GM18909 (cell line): ENCODE results near the gene PLA1A.
A peak's percentile ranks its signal among the peaks of the same experiment; 100 is the strongest.
"Not testable (repeated sequence)": the region's sequence is repeated elsewhere in the genome, so short reads cannot be mapped to it uniquely, and the experiment has no call there.

Source experiments
- ATAC-seq: cut with Tn5 transposase; IDR thresholded peaks from one replicate; pipeline ENCODE4 v1.9.1; 2021; ENCODE audit warnings: mild to moderate bottlenecking; ENCODE audit not compliant: unreplicated experiment, poor library complexity

The PLA1A gene

DNA sequence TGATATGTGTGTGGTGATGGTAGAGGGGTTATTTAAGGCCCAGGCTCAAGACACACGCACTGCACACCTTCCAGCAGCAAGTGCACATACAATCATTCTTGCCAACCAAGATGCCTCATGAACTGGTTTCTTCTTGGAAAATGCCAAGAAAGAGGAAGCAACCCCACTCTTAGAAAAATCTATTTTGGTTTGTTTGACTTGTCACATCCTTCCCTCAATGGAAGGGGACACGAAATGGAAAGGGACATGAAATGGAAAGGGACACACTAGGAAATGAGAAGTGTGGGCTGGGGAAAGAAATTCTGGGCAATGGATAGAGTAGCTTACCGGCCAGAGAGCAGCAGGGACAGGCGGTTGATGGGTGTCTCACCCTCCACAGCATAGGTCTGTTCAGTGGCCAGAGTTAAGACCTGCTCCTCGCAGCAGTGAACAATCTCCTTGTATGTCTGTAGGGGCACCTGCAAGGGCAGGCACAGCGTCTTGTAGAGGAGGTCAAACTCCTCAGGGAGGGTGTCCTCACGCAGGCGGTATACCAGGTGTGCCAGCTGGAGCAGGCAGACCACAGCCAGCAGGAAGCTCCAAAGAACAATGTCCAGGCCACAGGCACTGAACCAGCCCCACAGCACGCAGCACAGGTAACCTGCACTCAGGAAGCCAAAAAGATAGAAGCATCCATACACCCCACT lies 62.1 kb downstream of the PLA1A start:
- no peak for ATAC-seq

DNA sequence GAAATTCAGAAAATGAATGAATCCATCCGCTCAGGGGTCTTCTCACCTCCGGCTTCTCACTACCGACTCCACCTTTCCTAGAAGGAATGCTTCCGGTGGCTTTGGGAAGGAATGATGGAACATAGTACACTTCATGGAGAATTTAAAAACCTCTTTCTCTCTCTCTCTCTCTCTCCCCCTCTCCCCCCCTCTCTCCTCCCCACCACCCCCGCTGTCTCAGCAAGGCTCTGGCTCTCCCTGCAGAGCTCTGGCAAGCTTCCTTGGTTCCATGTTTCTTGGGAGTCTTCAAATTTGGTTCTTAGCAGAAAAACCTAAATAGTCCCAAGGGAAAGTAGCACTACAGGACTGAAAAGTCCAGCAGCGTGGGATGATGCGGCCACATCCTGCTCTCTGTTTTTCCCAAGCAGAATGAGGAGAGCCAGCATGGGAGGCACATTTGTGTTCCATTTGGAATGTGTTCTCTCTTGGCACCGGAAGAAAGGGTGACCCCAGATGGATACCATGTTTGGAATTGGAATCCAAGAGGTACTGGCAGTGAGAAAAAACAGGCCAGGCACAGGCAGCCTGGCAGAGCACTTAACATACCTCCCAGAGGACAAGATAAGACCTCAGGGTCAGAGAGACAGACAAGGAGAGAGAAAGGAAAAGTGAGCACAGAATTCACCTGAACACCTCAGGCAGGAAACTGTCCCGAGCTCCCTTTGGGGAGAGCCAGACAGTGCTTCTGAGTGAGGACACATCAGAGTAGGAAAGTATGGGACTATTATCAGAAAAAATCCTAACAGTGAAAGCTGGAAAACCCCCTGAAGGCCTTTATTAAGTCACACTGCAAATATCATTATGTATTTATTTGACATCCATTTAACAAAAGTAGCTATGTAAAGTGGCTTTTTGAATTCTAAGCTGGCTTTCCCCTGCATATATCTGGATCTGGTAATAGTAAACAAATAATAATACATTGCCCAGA lies 63.1 kb downstream of the PLA1A start, which contains the start of gene POPDC2:
Gene POPDC2 (minus strand): TSS at position 116 of the 967 bp plus-strand sequence. CDS start 166 bp downstream, outside the sequence.
- no peak for ATAC-seq

DNA sequence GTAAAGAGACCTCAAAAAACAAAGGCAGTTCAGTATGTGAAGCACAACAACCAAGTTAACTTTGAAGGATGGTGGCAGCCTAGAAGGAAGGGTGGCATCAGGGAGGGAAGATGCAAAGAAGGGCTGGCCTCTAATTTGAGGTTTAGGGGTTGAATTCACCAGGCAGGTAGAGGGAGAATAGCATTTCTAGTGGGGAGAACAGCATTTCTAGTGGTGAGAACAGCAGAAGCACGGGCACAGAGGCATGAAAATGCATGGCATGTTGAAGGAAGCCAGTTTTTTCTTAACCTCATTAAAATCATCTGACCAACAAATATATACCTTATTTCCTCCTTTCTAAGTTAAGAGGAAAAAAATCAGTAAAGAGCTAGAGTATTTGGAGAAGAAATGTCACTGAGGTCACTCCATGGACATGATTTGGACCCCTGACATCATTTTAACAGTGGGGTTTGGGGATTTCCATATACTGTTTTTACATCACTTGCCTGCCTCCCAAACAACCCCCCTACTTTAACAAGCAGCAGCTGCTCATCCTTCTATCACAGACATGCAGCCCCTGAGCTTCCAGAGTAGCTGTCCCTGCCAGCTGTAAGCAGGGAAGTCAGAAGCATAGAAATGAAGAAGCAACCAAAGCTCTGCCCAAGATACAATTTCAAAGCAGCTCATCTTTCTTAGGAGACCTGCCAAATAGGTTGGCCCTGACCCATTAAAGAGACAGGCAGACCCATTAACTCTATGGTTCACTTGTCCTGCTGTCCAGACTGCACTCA lies 65.1 kb downstream of the PLA1A start:
- ATAC-seq, result no peak

DNA sequence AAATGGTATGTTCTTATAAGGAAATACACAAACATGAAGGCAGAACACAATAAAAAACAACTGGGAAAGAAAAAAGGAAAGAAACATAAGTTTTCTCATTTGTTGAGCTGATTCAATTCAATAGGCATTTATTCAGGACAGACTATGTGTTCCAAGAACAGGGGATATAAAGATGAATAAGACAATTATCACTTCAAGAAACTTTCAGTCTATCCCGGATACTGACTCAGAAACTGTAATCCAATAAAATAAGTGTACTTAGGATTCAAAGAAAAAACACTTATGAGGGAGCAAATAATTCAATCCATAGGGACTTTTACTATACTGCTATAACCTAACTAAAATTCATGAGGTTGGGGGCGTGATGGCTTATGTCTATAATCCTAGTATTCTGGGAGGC lies 66.2 kb downstream of the PLA1A start:
- ATAC-seq, result no peak

DNA sequence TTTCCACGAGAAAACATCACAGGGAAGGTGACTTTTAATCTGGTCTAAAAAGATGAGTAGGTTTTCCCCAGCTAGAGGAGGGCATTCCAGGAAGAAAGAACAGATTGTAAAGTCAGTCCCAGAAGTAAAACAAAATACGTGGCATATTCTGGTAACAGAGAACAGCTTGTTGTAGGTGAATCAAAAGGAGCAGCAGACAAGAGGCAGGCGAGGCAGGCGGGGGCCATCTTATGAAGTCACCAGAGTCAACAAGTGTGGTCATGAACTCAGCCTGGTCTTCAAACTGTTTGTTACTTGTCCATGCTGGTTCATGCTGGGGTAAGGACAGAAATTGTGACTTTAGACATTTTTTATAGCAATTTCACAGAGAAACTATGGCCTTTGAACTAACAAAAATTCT lies 66.7 kb downstream of the PLA1A start:
- ATAC-seq, result no peak

DNA sequence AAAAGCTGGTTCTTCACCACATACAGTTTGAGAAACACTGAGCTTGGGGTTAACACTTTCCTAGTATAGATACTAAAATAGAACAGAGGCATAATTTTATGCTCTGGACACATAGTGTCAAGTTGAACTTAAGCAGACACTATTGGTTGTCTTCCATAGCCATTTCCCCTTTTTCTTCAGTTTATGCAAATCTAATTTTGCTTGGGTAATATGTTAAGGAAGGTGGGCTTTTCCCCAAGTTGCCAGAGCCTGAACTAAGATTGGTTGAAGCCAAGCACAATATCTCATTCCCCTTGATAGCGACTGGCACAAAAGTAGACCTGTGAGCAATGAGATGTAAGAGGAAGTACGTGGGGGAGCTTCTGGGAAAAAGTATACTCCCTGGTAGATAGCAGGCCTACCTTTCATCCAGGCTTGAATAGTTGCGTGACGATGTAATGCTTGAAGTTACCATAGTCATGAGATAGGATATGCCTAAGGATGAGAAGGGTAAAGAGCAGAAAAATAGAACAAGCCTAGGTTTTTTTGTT lies 67.2 kb downstream of the PLA1A start:
- peak; percentile 39 for ATAC-seq

DNA sequence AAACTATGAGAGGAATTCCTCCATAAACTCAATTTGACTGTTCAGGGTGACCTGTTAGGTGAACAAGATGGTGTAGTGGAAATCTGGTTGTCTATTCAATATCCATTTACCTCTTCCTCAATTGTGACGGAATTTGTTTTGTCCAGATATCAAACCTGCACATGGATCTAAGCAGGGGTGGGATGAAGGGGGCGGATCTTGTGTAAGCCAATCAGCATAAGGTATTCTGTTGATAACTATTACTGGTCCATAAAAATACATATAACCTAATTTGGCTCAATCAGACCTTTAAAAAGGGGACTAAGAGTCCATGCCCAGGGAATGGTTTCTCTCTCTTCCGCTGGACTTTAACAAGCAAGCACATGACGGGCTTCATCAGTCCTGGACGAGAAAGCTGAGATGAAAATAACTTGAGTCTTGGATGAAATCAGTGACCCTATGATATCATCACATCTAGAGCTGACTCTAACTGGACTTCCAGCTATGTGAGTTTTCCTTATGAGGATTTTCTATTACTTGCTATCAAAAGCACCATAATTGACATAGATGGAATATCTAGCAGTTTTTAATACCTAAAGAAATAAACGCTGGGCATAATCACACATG lies 68.4 kb downstream of the PLA1A start:
- no peak for ATAC-seq

DNA sequence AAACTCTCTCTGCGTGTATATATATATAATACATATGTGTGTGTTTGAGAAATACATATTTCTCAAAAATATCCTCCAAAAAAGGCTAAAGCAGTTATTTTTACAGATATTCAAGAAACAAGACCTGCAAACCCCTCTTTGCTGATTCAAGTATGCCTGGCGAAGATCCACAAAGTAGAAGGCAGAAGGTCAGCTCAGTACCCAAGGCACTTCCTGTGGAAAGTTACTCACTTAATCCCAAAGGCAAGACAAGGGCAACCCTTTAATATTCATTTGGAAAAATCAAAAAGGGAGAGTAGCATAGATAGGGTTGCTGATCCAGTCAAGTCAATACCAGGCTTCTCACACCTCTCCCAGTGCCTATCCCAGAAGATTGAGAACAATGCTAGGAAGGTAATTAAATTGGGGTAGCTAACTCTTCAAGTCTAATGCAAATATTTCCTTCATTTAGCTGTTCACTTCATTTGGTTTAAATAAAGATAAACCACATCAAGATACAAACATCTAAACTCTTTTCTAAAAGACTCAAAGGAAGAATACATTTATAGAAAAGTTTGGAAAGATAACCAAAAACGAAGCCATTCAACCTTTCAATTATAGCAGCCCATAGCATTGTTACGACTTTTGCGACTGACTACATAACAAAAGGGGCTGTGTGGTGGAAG lies 72.4 kb downstream of the PLA1A start:
- ATAC-seq, result no peak

DNA sequence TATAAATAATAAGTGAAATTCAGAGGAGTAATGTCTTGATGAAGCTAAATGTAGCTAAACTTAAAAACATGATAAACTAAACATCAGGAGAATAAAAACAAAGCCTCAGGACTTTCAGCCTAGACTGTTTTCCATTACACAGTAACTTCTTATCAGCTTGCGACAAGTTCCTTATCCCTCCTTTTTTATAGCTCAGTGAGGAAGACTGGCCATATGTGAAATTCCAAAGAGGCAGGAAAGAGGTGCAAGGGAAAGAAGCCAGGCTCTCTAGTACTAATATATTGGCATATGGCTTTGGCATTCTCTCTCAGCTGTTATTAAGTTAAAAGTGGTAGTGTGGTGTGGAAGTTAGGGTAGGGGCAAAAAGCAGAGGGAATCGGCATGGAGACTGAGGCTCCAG lies 75.1 kb downstream of the PLA1A start:
- no peak for ATAC-seq

DNA sequence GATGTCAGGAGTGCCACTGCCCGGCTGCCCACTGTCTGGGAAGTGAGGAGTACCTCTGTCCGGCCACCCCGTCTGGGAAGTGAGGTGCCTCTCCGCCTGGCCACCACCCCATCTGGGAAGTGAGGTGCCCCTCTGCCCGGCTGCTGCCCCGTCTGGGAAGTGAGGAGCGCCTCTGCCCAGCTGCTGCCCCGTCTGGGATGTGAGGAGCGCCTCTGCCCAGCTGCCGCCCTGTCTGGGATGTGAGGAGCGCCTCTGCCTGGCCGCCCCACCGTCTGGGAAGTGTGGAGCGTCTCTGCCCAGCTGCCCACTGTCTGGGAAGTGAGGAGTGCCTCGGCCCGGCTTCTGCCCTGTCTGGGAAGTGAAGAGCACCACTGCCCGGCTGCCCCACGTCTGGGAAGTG lies 76.2 kb downstream of the PLA1A start:
- no peak for ATAC-seq

DNA sequence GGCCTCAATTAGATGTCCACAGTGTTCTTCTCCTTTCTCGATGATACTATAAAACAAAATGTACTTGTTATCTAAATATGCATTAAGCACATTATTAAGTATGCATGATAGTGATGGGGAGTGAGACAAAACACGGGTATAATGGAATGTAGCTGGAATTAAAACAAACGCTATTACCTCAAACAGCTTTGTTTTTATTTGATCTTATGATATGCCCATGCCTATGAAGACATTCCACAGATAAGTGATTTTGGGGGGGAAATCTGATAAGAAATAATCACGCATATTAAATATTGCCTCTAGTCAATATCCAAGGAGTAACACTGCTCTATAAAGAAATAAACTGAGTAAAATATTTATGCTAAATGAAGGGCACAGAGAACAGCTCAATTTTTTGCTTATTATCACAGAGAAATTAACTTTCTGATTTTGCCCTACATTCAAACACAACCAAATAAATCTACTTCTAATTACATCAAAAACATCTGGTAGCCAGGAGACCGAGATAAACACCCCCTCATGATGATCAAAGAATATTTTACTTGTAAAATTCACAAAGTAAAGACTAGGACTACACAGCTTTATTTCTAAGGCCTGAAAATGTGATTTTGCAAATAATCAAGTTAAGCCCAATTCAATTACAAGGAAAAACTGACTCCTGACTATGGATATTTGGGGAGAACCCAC lies 77.6 kb downstream of the PLA1A start:
- no peak for ATAC-seq

DNA sequence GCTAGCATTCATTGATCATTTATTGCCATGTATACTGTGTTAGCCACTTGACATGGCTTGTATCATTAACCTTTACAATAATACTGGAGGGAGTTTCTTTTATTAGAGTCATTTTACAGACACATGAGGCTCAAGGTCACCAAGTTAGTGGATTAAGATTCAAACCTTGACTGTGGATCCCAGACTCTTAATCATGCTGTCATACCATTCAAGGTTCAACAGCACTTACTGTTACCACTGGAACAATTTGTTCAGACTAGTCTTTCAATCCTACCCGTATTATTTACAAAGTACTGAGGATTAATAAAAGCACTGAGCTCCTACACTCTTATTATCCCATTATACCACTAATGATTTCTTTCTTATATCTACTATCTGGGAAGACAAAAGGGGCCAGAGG lies 78.3 kb downstream of the PLA1A start:
- no peak for ATAC-seq

DNA sequence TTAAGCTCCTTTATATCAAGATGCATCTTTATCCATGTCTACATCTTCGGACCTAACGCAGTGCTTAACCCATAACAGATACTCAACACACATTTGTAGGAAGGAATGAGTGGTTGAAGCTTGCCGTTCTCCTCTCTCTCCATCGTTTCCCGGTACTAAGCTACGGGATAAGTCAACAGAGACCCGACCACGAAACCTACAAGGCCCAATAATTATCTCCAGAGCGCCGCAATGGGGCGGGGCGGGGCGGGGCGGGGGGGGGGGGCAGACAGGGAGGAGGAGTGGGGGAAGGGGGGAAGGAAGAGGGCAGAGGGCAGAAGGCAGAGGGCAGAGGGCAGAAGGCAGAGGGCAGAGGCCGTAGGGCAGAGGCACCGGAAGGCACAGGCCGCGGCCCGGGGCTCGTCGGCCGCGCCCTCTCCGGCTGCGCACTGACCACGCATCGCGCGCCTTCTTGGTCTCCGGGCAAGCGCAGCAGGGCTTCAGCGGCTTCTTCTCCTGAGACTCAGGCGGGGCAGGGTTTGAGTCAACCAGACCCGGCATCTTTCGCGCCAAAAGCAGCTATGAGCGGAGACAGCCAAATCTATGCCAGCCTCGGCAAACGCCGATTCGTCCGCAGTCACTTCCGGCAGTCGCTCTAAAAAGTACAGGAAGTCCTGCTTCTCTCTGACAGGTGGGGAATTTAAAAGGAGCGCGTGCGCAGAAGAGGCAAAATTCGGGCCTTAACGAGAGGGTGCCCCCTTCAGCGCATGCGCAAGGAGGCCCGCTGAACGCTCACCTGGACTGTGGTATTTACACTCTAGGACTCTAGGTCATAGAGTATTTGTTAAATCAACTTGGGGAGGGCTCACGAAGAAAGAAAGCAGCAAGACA lies 79.3 kb downstream of the PLA1A start, which contains the start of gene COX17:
Gene COX17 (minus strand): TSS at position 636 of the 870 bp plus-strand sequence. CDS start 96 bp downstream, at position 540.
- ATAC-seq, result peak; percentile 92

DNA sequence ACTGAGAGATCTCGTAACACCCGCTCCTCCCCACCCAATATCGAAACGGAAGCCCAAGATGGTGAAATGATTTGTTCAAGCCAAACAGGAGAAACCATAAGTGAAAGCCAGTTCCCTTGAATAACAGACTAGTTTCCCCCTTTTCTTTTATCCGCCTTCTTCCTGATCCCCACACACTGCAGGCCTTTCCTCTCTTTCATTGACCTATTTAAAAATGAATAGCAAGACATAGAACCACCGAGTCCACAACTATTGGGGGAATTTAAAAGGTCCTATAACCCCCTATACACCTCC lies 79.9 kb downstream of the PLA1A start:
- ATAC-seq, result no peak

DNA sequence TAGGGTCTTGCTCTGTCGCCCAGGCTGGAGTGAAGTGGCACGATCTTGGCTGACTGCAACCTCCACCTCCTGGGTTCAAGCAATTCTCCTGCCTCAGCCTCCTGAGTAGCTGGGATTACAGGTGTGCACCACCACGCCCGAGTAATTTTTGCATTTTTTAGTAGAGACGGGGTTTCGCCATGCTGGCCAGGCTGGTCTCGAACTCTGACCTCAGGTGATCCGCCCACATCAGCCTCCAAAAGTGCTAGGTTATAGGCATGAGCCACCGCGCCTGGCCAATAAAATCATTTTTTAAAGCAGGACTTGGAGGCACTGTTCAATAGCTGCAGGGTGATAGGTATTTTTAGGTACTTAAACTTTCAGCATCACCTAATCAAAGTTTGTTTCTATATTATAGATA lies 80.5 kb downstream of the PLA1A start:
- not testable (repeated sequence) for ATAC-seq
